ENCODE measurements around the gene KRT6B.
"Not testable (repeated sequence)": the region's sequence is repeated elsewhere in the genome, so short reads cannot be mapped to it uniquely, and the experiment has no call there.

The KRT6B gene
- total RNA-seq: 0 reads per million in 2 donors

DNA sequence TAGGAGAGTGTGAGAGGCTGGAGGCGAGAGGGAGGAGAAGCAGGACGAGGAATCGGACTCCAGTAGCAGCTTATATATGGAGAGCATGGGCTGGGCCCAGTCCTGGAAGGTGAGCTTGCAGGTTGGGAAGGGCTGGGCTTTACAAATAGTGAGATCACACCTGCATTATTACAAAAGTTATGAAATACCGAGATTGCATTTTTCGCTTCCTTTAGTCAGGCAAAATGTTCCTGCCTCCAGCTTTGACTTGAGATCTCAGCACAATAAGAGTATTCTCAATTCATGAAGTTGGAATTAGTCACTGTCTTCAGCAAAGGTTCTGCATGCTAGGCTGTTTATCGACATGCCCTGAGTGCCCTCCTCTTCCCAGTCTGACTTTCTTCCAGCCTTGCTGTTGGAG lies at the start of gene KRT6B:
TSS of gene KRT6B (minus strand) at position 46 of the 400 bp plus-strand sequence. CDS start 68 bp downstream, outside the sequence.
- no peak for DNase-seq

- no peak for DNase-seq
Observed at GRCh38 chr12:52501490-52501889, 49.5 kb upstream of the KRT6B start.

- DNase-seq: not testable (repeated sequence)
Observed at GRCh38 chr12:52500574-52500973, 48.6 kb upstream of the KRT6B start.

DNA sequence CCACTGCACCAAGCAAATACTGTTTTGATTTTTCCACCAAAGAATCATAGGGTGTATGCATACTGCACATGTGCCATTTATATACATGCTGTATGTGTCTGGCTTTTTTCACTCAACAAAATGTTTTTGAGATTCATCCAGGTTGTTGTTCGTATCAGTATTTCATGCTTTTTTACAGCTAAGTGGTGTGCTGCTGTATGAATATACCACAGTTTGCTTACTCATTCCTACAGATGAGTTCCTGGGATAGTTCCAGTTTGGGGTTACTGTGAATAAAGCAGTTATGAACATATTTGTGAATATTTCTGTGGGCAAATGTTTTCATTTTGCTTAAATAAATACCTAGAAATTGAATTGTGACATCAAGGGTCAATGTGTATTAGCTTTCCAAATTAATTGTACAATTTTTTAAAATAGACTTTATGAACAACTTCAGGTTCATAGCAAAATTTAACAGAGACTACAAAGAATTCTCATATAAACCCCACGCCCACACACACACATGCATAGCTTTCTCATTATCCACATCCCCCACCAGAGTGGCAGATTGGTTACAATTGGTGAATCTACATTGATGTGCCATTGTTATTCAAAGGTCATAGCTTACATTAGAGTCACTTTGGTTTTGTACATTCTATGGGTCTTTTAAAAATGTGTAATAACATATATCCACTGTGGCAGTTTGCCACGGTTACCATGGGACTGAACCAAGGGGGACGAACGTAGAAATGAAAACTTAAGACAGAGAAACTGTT lies 48.0 kb upstream of the KRT6B start:
- no peak for DNase-seq

DNA sequence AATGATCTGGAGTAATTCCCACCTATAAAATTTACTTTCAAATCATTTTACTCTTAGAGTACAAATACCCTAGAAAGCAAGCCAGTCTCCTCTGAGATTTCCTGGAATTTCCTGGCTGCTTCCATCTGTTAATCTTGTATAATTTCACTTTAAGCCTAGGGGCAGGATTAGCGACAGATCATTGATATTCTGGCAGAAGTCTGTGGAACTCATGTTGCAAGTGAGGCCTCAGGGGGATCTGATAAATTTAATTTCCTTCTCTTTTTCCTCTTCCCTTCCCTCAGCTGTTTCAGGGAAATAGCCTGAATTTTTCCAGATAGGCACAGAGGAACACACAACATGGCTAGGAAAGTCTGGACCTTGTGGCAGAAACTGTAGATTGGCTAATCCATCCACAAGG lies 47.0 kb upstream of the KRT6B start:
- no peak for DNase-seq

DNA sequence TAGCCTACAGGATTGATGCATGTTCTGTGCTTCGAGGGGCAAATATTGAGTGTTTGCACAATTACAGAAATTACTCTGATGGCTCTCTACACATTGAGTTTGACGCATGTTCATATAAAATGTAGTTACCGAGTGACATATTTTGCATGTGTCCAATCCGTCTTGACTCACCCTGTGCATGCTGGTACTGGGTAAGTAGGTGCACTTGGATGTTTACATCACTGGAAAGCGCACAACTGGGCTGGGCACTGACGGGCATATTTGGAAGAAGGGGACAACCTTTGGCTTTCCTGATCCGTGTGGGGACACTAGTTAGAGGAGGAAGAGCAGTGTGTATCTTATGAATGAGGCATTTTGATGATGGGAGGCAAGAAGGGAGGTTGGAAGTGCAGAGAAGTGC lies 46.0 kb upstream of the KRT6B start:
- DNase-seq: no peak

- no peak for DNase-seq
Observed at GRCh38 chr12:52496590-52497071, 44.7 kb upstream of the KRT6B start.

- DNase-seq: no peak
Observed at GRCh38 chr12:52496054-52496453, 44.1 kb upstream of the KRT6B start.

DNA sequence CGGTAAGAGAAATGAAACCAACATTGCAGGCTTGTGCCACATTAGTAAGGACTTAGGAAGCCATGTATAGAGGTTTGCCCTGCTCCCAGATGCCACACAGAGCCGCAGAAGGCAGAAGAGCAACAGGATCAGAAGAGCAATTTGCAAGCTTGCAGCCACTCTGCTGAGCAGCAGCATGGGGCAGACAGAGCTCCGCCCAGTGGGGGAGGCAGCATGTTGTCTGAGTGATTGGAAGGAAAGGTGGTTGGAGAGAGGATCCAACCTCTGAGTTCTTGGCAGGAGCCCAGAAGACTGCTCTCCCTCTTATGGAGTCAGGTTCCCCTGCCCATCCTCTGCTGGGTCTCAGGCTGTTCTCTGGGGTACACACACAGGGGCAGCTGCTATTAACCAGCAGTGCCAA lies 43.4 kb upstream of the KRT6B start:
- DNase-seq: no peak

DNA sequence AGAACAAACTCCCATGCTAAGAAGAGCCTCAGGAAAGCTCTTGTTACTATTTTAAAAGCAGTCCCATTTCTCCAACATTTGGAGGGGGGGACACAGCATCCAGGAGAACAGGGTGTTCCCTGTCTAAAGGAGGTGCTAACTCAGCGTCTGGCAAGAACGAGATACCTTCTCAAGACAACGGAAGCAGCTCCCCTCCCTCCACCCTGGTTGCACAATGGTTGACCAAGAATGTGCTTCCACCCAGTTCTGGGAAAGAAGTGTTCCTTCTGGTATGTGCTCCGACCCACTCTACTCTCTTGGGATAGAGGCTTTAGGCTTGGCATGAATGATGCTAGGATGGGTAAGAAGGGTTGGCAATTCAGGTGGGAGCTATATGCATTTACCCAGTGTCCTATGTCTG lies 42.6 kb upstream of the KRT6B start:
- no peak for DNase-seq

DNA sequence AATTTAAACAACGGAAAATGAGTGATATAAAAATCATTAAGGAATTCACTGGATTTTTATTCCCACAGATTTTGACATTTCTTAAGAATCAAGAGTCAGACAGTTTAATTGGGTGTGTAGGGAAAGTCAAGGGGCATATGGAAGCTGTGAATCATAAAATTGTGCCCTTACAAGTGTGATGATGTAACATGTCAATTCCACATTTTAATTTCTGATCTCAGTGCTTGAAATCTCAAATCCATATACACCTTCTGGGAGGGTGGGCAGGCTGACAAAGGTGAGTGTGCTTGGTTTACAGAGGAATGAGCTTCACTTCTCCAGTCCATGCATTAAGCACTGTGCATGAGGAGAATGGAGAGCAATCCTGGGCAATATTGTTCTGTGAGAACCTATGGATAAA lies 42.2 kb upstream of the KRT6B start:
- DNase-seq: no peak

DNA sequence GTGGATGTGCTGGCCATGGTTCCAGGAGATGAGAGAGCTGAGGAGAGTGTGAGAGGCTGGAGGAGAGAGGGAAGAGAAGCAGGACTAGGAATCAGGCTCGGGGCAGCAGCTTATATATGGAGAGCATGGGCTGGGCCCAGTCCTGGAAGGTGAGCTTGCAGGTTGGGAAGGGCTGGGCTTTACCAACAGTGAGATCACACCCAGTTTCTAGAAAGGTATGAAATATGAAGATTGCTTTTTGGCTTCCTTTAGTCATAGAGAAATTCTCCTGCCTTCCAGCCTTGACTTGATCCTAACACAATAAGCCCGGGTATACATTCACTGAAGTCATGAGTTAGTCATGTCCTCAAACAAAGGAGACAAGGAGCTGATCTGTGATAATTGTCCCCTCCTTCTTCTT lies 41.2 kb upstream of the KRT6B start, which contains the start of gene KRT6A:
TSS of gene KRT6A (minus strand) at position 86 of the 400 bp plus-strand sequence. CDS start at position 17, 69 bp downstream.
- DNase-seq: no peak

DNA sequence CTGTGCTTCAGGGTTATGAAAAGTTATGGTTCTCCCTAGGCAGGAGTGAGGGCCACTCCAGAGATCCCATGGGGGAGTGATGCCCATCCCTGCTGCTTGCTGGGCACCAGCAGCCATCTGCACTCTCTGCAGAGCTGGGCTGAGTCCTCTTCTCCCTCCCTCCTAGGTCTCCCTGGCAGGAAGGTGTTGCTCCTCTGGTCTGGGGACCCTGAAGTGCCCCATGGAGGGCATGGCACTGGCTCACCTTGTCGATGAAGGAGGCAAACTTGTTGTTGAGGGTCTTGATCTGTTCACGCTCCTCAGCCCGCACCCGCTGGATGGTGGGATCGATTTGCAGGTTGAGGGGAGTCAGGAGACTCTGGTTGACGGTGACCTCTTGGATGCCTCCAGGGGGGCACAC lies 40.5 kb upstream of the KRT6B start:
- not testable (repeated sequence) for DNase-seq

- DNase-seq: not testable (repeated sequence)
Observed at GRCh38 chr12:52491495-52491894, 39.5 kb upstream of the KRT6B start.

DNA sequence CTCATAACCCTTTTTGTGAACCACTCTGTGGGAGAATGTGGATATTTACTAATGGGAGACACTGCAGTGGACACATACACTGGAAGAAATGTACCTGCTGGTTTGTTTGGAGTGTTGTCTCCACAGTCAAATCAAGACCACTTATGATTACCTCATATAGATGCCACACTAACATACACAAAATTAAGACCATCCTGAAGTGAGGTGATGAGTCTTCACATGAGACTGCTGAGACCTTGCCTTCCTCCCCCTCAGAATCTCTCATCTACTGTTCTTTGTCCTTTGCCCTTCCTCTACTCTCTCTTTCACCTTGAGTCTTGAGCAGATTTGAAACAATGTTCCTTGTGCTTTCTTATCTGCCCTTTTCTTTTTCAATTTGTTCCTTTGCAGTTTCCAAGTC lies 36.8 kb upstream of the KRT6B start:
- no peak for DNase-seq

GRCh38 chr12:52487744-52488443 lies 35.9 kb upstream of the KRT6B start:
- DNase-seq: not testable (repeated sequence)

- no peak for DNase-seq
Observed at GRCh38 chr12:52487211-52487610, 35.3 kb upstream of the KRT6B start.

DNA sequence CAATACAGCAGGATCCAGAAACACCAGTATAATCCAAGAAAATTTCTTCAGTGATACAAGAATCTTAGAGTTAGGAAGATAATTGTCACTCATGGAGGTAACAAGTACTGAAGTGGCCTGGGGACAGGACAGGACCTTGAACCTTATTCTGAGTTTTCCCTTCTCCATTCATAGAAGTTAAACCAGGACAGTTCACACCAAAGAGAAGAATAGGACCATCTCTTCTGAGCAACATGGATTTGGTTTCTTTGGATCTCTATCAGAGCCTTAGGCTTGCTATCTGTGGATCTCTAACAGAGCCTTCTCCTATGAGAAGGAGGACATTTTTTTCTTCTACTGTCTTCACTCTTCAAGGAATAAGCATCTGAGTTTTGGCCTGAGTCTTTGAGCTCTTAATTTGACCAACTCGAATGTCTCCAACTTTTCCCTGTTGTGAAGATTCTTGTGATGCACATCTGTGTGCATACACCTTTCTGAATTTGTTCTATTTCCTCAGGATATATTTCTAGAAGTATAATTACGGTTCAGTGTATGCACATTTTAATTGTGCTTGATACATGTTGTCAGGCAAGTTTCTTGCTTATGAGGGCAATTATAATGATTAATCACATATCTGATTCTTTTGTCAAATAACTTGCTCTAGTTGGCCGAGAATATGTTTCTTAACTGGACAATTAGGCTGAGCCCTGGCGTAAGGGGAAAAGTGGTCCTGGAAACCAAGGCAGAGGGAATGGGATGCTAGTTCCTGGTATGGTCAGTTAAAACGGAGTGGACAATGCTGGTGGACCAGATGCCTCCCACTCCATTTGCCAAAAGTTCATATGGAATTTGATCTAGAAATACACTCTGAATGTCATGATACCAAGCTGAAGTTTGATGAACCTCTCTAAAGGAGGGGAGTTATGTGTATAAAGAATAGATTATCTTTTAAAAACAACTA lies 34.5 kb upstream of the KRT6B start:
- no peak for DNase-seq

GRCh38 chr12:52480073-52480472 lies 28.1 kb upstream of the KRT6B start:
- no peak for DNase-seq

GRCh38 chr12:52477651-52478050 lies 25.7 kb upstream of the KRT6B start:
- DNase-seq: no peak

DNA sequence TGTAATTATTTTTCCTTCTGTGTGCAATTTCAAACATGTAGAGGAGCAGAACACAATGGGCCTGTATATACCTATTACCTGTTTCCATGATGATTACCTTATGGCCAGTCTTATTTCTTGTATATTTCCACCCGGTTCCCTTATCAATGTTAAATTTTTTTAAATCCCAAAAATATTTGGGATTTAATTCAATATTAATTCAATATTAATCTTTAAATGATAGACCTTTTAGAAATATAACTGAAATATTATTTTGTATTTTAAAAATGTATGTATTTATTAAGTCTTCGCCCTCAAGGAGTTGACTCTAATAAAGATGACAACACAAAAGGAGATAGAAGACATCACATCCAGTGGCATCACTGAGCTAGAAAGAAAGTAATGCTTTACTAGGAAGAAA lies 22.3 kb upstream of the KRT6B start:
- no peak for DNase-seq

- DNase-seq: no peak
Observed at GRCh38 chr12:52473768-52474167, 21.8 kb upstream of the KRT6B start, which contains the start of gene KRT6C. TSS of gene KRT6C (minus strand) at chr12:52473805. CDS start at chr12:52473737, 68 bp downstream.

GRCh38 chr12:52469853-52470252 lies 17.9 kb upstream of the KRT6B start:
- no peak for DNase-seq

All from T-helper 9 cell (primary cell).